ENCODE results near the gene ATXN2L. TPM values are rescaled to one million over a fixed set of nuclear protein-coding genes. Genes with fewer than 3 reads are reported as not detected.

ATXN2L gene
- total and polyA plus RNA-seq, 2 experiments from 2014 or later = 134 to 192 TPM

GRCh38 chr16:28865722-28866453 is 43.1 kb downstream of the ATXN2L start:
- Mint-ChIP-seq H3K9me3 (no peaks in the 10 kb centered on the region), H3K27ac (no peak overlapping the region), H3K4me1 (peaks cover 16% of the 10 kb centered on the region), H3K36me3 (ENCODE audit: low read depth) (peaks cover 34% of the 10 kb centered on the region), H3K4me3 (peak overlapping the region; percentile 97), H3K27me3 (ENCODE audit: insufficient read depth, low read depth, poor library complexity) (peaks cover 16% of the 10 kb centered on the region)
- peaks cover 27% of the 10 kb centered on the region for H3K79me2 ChIP-seq (replicated peaks; ENCODE audit: insufficient read depth)
- peaks cover 20% of the 10 kb centered on the region; the same call in 1 of the 2 replicates for H3K4me1 ChIP-seq (ENCODE audit: insufficient read depth)
- no peaks in the 10 kb centered on the region for H3K27me3 ChIP-seq (ENCODE audit: insufficient read depth)
- no peak overlapping the region for H3K4me3 ChIP-seq
- H4K20me1 ChIP-seq (replicated peaks; ENCODE audit: insufficient read depth) = peaks cover 10% of the 10 kb centered on the region
- H3K27ac ChIP-seq (ENCODE audit: low read depth) = no peak overlapping the region
- H3F3A ChIP-seq (replicated peaks; ENCODE audit: low read depth) = no peaks in the 10 kb centered on the region
- no peaks in the 10 kb centered on the region for H3K9me2 ChIP-seq (ENCODE audit: insufficient read depth)
- H3K4me2 ChIP-seq = no peak overlapping the region
- TF ChIP-seq ETS1 (IDR thresholded peaks at IDR 0.05) = no peak
- no peak for TF ChIP-seq EZH2phosphoT487 (IDR thresholded peaks at IDR 0.05; ENCODE audit: unreplicated experiment)
- TF ChIP-seq EZH2 (IDR thresholded peaks at IDR 0.05; ENCODE audit: low read depth, unreplicated experiment) = no peak
- no peak for TF ChIP-seq CREB1 (CRISPR knock-in tag; IDR thresholded peaks at IDR 0.05; ENCODE audit: low read depth)
- no peak for TF ChIP-seq STAT1 (IDR thresholded peaks at IDR 0.05; ENCODE audit: unreplicated experiment)
- no peak for TF ChIP-seq ZNF331 (CRISPR knock-in tag; IDR thresholded peaks at IDR 0.05; ENCODE audit: low read depth)
- no peak for TF ChIP-seq ZNF114 (CRISPR knock-in tag; IDR thresholded peaks at IDR 0.05)
- no peak overlapping the region for H2AFZ ChIP-seq
- DNase-seq (ENCODE audit: low spot score) (no peak), ATAC-seq (no peak)
- H3K36me3 ChIP-seq (ENCODE audit: insufficient read depth) = peaks cover 4% of the 10 kb centered on the region

GRCh38 chr16:28866454-28866804 is 43.6 kb downstream of the ATXN2L start:
- Histone ChIP-seq H3K79me2 (replicated peaks; ENCODE audit: insufficient read depth) (peaks cover 27% of the 10 kb centered on the region), H3F3A (replicated peaks; ENCODE audit: low read depth) (no peaks in the 10 kb centered on the region), H3K4me2 (no peak overlapping the region), H3K9me2 (ENCODE audit: insufficient read depth) (no peaks in the 10 kb centered on the region), H3K27ac (ENCODE audit: low read depth) (no peak overlapping the region), H3K27me3 (ENCODE audit: insufficient read depth) (no peaks in the 10 kb centered on the region), H4K20me1 (replicated peaks; ENCODE audit: insufficient read depth) (peaks cover 10% of the 10 kb centered on the region), H2AFZ (no peak overlapping the region), H3K4me1 (ENCODE audit: insufficient read depth) (peaks cover 20% of the 10 kb centered on the region; the same call in 1 of the 2 replicates), H3K4me3 (no peak overlapping the region), H3K36me3 (ENCODE audit: insufficient read depth) (peaks cover 4% of the 10 kb centered on the region)
- Mint-ChIP-seq H3K4me3 (no peak overlapping the region), H3K36me3 (ENCODE audit: low read depth) (peaks cover 34% of the 10 kb centered on the region), H3K27ac (no peak overlapping the region), H3K27me3 (ENCODE audit: insufficient read depth, low read depth, poor library complexity) (peaks cover 16% of the 10 kb centered on the region), H3K4me1 (peaks cover 16% of the 10 kb centered on the region), H3K9me3 (no peaks in the 10 kb centered on the region)
- DNase-seq (ENCODE audit: low spot score) = no peak
- ATAC-seq = no peak
- TF ChIP-seq JUNB (IDR thresholded peaks at IDR 0.05; ENCODE audit: unreplicated experiment) = no peak
- TF ChIP-seq CTCF (conservative IDR thresholded peaks at IDR 0.05; ENCODE audit: low read depth in 2 of 2) = no peak
- TF ChIP-seq ZNF462 (CRISPR knock-in tag; IDR thresholded peaks at IDR 0.05) = no peak
- TF ChIP-seq CREB1 (CRISPR knock-in tag; IDR thresholded peaks at IDR 0.05; ENCODE audit: low read depth) = no peak
- TF ChIP-seq EZH2phosphoT487 (IDR thresholded peaks at IDR 0.05; ENCODE audit: unreplicated experiment) = no peak
- no peak for TF ChIP-seq ZNF331 (CRISPR knock-in tag; IDR thresholded peaks at IDR 0.05; ENCODE audit: low read depth)
- TF ChIP-seq STAT1 (IDR thresholded peaks at IDR 0.05; ENCODE audit: unreplicated experiment) = no peak

All from GM23338 (cell line).